ENCODE measurements around the gene ANO3.

DNA sequence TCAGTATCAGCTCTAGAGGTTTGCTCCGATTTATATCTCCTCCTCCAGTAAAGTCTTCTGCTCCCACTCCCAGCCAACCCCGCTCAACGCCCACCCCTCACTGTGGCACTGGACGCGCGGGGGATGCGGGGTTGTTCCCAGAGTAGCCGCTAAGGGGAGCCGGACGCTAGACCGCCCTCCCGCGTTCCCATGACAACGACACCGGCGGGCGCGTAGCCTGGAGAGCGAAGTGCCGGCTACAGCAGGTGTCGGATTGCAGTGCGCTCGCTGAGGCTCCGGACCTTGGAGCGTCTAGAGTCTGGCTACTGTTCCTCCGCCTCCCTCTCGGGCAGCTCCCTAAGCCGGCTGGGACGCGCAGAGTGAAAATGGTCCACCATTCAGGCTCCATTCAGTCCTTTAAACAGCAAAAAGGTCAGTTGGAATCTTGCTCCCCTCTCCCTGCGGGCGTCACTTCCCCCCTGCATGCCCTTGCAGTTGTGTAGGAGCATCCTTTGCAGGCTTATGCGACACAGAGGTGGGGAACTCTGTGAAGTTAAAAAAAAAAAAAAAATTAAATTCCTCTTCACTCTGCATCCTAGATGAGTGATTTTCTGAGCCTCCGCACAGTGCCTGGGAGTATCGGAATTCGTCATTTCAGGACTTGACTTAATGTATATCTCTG, at the start of gene ANO3:
- no peak for TF ChIP-seq EZH2phosphoT487 (IDR thresholded peaks at IDR 0.05; ENCODE audit: insufficient read depth, low read depth)
- no peak for TF ChIP-seq EZH2 (IDR thresholded peaks at IDR 0.05; ENCODE audit: insufficient read depth, poor library complexity, severe bottlenecking)

All from GM23248 (cell line).